HEK293 (cell line): Measurements from ENCODE around the gene COQ7.

Experiments used
- PATZ1 ChIP-seq: fragments of 450-650 bp; formaldehyde crosslinking; IDR thresholded peaks from 2 replicates; pipeline ENCODE4 v1.5.1; 2016; ENCODE audit warnings: missing biosample characterization, missing genetic modification characterization
- ZNF274 ChIP-seq, 2 experiments: fragments of 200-500 bp in 1 of 2; fragments of 450-650 bp in 1 of 2; sonication (Bioruptor generic) in 1 of 2; formaldehyde crosslinking in 1 of 2; IDR thresholded peaks; 2 replicates each; pipeline versions ENCODE4 v1.5.1 to v1.6.1; 2014 to 2016; ENCODE audit warnings: borderline replicate concordance in 1 of 2, inconsistent platforms in 1 of 2, low read length in 1 of 2, missing biosample characterization in 1 of 2, missing genetic modification characterization in 1 of 2
- TF ChIP-seq, protein P1 (sequence below): fragments of 450-650 bp; formaldehyde crosslinking; IDR thresholded peaks from 2 replicates; pipeline ENCODE4 v1.5.1; 2016; ENCODE audit warnings: missing biosample characterization, missing genetic modification characterization

- TF ChIP-seq ZNF274 (IDR thresholded peaks at IDR 0.05; ENCODE audit: low read length) (no peak), ZNF274 (tag by site-specific recombination; IDR thresholded peaks at IDR 0.05; ENCODE audit: borderline replicate concordance) (no peak), PATZ1 (tag by site-specific recombination) (no peak)
- TF ChIP-seq, protein P1, sequence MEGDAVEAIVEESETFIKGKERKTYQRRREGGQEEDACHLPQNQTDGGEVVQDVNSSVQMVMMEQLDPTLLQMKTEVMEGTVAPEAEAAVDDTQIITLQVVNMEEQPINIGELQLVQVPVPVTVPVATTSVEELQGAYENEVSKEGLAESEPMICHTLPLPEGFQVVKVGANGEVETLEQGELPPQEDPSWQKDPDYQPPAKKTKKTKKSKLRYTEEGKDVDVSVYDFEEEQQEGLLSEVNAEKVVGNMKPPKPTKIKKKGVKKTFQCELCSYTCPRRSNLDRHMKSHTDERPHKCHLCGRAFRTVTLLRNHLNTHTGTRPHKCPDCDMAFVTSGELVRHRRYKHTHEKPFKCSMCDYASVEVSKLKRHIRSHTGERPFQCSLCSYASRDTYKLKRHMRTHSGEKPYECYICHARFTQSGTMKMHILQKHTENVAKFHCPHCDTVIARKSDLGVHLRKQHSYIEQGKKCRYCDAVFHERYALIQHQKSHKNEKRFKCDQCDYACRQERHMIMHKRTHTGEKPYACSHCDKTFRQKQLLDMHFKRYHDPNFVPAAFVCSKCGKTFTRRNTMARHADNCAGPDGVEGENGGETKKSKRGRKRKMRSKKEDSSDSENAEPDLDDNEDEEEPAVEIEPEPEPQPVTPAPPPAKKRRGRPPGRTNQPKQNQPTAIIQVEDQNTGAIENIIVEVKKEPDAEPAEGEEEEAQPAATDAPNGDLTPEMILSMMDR (tag by site-specific recombination): no peak
Measured at GRCh38 chr16:19088341-19088916, 21.0 kb downstream of the COQ7 start.
